Activated CD4-positive, alpha-beta T cell treated with anti-CD3 and anti-CD28 coated beads for 24 hours (primary cell): ENCODE measurements around the gene CLSTN1.

Experiments used
- DNase-seq, 2 donors: peaks; one replicate each; pipeline ENCODE4 v3.0.0-alpha.2; 2020; ENCODE audit warnings: low read depth in 2 of 2

The CLSTN1 gene

DNA sequence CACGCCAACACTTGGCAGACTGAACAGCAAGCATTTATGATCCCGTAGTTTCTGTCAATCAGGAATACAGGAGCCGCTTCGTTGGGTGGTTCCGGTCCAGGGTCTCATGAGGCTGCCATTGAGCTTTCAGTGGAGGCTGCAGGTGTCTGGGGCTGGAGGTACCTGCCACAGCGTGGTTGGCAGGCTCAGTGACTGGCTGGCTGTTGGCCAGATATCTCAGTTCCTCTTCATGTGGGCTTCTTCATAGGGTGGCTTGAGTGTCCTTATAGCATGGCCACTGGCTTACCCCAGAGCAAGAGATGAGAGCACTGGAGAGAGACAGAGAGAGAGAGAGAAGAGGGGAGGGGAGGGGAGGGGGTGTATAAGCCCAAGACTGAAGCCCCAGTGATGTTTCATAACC, 142.9 kb downstream of the CLSTN1 start:
- no peak for DNase-seq

DNA sequence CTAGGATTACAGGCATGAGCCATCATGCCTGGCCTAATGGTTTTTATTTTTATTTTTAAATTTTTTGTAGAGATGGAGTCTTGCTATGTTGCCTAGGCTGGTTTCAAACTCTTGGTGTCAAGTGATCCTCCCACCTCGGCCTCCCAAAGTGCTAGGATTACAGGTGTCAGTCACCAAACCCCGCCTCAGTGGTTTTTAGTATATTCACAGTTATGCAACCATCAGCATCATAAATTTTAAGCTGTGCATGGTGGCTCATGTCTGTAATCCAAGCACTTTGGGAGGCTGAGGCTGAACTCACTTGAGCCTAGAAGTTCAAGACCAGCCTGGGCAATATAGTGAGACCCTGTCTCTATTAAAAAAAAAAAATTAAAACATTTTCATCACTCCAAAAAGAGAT, 143.7 kb downstream of the CLSTN1 start:
- no peak for DNase-seq
